CD4-positive, alpha-beta T cell treated with Interleukin-4 for 1 hour (primary cell): ENCODE data around the gene RCC2.
"Not testable (repeated sequence)": the region's sequence is repeated elsewhere in the genome, so short reads cannot be mapped to it uniquely, and the experiment has no call there.

Experiments used
- DNase-seq, 2 donors: peaks; one replicate each; pipeline ENCODE4 v3.0.0-alpha.2; 2020 to 2022

RCC2 gene

GRCh38 chr1:17439250-17440073 is at the start of gene RCC2:
TSS of gene RCC2 (minus strand) at chr1:17439677. CDS start at chr1:17438514, 1,163 bp downstream.
- peak; percentile 76 to 77 for DNase-seq

- DNase-seq = no peak
These were observed 46.8 kb upstream of the RCC2 start for GRCh38 chr1:17486242-17486641.

GRCh38 chr1:17485281-17485680 is 45.8 kb upstream of the RCC2 start:
- DNase-seq = no peak

- not testable (repeated sequence) for DNase-seq
These were observed 42.5 kb upstream of the RCC2 start for GRCh38 chr1:17481981-17482380.

GRCh38 chr1:17480846-17481245 is 41.4 kb upstream of the RCC2 start:
- no peak for DNase-seq

GRCh38 chr1:17475752-17476151 is 36.3 kb upstream of the RCC2 start:
- no peak for DNase-seq

- not testable (repeated sequence) for DNase-seq
These were observed 35.5 kb upstream of the RCC2 start for GRCh38 chr1:17474836-17475555.

- no peak for DNase-seq
These were observed 33.3 kb upstream of the RCC2 start for GRCh38 chr1:17472814-17473213.

- no peak for DNase-seq
These were observed 31.9 kb upstream of the RCC2 start for GRCh38 chr1:17471393-17471792.

- no peak for DNase-seq
These were observed 30.7 kb upstream of the RCC2 start for GRCh38 chr1:17470021-17470799.

GRCh38 chr1:17468357-17469265 is 29.1 kb upstream of the RCC2 start:
- DNase-seq = not testable (repeated sequence)

GRCh38 chr1:17466359-17466758 is 26.9 kb upstream of the RCC2 start:
- no peak for DNase-seq

GRCh38 chr1:17465228-17465627 is 25.8 kb upstream of the RCC2 start:
- DNase-seq = no peak

GRCh38 chr1:17463991-17464390 is 24.5 kb upstream of the RCC2 start:
- DNase-seq = no peak

GRCh38 chr1:17462669-17463068 is 23.2 kb upstream of the RCC2 start:
- DNase-seq = no peak

GRCh38 chr1:17460219-17460618 is 20.7 kb upstream of the RCC2 start:
- no peak for DNase-seq

GRCh38 chr1:17458794-17459193 is 19.3 kb upstream of the RCC2 start:
- DNase-seq = no peak

GRCh38 chr1:17452686-17453085 is 13.2 kb upstream of the RCC2 start:
- DNase-seq = no peak

- DNase-seq = not testable (repeated sequence)
These were observed 12.7 kb upstream of the RCC2 start for GRCh38 chr1:17452203-17452602.

GRCh38 chr1:17451731-17452130 is 12.3 kb upstream of the RCC2 start:
- DNase-seq = no peak

GRCh38 chr1:17447501-17447992 is 8.1 kb upstream of the RCC2 start:
- no peak for DNase-seq

GRCh38 chr1:17442841-17443240 is 3.4 kb upstream of the RCC2 start:
- DNase-seq = no peak
